GM04504 (cell line): Measurements from ENCODE around the gene EMSY.
"Not testable (repeated sequence)": the region's sequence is repeated elsewhere in the genome, so short reads cannot be mapped to it uniquely, and the experiment has no call there.

Experiments
- DNase-seq: peaks from one replicate; pipeline ENCODE4 v3.0.0-alpha.2; 2012; ENCODE audit warnings: low read depth

EMSY gene

GRCh38 chr11:76444384-76445120 lies at the start of gene EMSY:
EMSY (plus strand) TSS chr11:76445018; CDS start chr11:76446939, 1,921 bp downstream.
- peak; percentile 99 for DNase-seq

- no peak for DNase-seq
Observed at GRCh38 chr11:76395296-76395695, 49.5 kb upstream of the EMSY start.

GRCh38 chr11:76397383-76397782 lies 47.4 kb upstream of the EMSY start:
- no peak for DNase-seq

GRCh38 chr11:76400967-76401366 lies 43.9 kb upstream of the EMSY start:
- no peak for DNase-seq

- not testable (repeated sequence) for DNase-seq
Observed at GRCh38 chr11:76401484-76401883, 43.3 kb upstream of the EMSY start.

- DNase-seq, result no peak
Observed at GRCh38 chr11:76406359-76406758, 38.5 kb upstream of the EMSY start.

GRCh38 chr11:76408171-76408965 lies 36.5 kb upstream of the EMSY start:
- DNase-seq, result no peak

- DNase-seq, result no peak
Observed at GRCh38 chr11:76410851-76411357, 33.9 kb upstream of the EMSY start.

- no peak for DNase-seq
Observed at GRCh38 chr11:76415073-76415472, 29.7 kb upstream of the EMSY start.

GRCh38 chr11:76419896-76420295 lies 24.9 kb upstream of the EMSY start:
- no peak for DNase-seq

- DNase-seq, result no peak
Observed at GRCh38 chr11:76424379-76424778, 20.4 kb upstream of the EMSY start.

GRCh38 chr11:76424891-76425290 lies 19.9 kb upstream of the EMSY start:
- no peak for DNase-seq

GRCh38 chr11:76426660-76427059 lies 18.2 kb upstream of the EMSY start:
- no peak for DNase-seq

- DNase-seq, result no peak
Observed at GRCh38 chr11:76436020-76436419, 8.8 kb upstream of the EMSY start.

GRCh38 chr11:76443268-76443980 lies 1.4 kb upstream of the EMSY start:
- DNase-seq, result no peak

GRCh38 chr11:76444065-76444383 lies 794 bp upstream of the EMSY start:
- DNase-seq, result no peak

GRCh38 chr11:76445121-76446084 lies 585 bp downstream of the EMSY start:
- DNase-seq, result peak; percentile 51

GRCh38 chr11:76448506-76448905 lies 3.7 kb downstream of the EMSY start:
- no peak for DNase-seq

GRCh38 chr11:76453248-76453647 lies 8.4 kb downstream of the EMSY start:
- no peak for DNase-seq

GRCh38 chr11:76455331-76455730 lies 10.5 kb downstream of the EMSY start:
- no peak for DNase-seq

GRCh38 chr11:76455931-76456330 lies 11.1 kb downstream of the EMSY start:
- no peak for DNase-seq

- DNase-seq, result no peak
Observed at GRCh38 chr11:76456571-76456970, 11.8 kb downstream of the EMSY start.
